ENCODE measurements around the gene USP24.

DNA sequence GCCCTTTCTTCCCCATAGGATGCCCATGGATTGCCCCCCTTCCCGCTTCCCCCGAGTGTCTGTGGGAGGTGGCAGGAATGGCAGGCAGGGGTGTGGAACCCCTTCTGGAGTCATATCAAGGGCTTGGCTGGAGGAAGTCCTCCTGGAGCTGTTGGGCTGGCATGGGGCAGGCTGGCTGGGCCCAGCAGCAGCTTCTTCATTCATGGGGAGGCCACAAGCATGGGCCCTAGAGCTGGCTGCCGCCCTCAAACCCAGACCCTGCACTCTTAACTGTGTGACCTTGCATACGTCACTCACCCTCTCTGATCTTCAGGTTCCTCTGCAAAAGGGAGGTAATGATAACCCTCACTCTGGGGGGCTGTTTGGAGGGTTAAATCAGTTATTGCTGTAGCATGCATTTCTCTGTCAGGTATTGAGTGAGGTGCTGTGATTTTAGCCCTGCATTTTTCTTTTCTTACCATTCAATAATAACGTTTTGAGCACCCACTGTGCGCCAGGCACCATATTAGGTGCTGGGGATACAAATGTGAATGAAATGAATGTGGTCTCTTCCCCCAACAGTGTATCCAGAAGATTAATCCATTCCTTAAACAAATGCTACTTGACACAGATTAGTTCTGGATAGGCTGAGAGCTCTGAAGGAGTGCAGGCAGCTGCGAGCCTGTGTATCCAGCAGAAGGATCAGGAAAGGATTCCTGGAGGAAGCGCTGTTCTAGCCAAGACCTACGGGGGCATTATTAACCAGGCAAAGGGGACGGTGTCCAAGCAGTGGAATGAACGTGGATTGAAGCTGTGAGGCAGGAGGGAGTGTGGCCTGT is 166.5 kb downstream of the USP24 start:
- TF ChIP-seq, protein P1, sequence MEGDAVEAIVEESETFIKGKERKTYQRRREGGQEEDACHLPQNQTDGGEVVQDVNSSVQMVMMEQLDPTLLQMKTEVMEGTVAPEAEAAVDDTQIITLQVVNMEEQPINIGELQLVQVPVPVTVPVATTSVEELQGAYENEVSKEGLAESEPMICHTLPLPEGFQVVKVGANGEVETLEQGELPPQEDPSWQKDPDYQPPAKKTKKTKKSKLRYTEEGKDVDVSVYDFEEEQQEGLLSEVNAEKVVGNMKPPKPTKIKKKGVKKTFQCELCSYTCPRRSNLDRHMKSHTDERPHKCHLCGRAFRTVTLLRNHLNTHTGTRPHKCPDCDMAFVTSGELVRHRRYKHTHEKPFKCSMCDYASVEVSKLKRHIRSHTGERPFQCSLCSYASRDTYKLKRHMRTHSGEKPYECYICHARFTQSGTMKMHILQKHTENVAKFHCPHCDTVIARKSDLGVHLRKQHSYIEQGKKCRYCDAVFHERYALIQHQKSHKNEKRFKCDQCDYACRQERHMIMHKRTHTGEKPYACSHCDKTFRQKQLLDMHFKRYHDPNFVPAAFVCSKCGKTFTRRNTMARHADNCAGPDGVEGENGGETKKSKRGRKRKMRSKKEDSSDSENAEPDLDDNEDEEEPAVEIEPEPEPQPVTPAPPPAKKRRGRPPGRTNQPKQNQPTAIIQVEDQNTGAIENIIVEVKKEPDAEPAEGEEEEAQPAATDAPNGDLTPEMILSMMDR (IDR thresholded peaks at IDR 0.05), result no peak
- TF ChIP-seq POLR2AphosphoS5 (IDR thresholded peaks at IDR 0.05), result no peak
- no peak for TF ChIP-seq POLR2A (IDR thresholded peaks at IDR 0.05)
